IMR-90 (cell line): ENCODE results near the gene ZFAND6.

ENCODE experiments used
- CHD1 ChIP-seq: IDR thresholded peaks from 2 replicates; pipeline ENCODE4 v1.6.1; 2012; ENCODE audit warnings: low read depth, low read length, improper control_type of control experiment
- MAZ ChIP-seq: IDR thresholded peaks from 2 replicates; pipeline ENCODE4 v1.6.1; 2012; ENCODE audit warnings: low read depth, mild to moderate bottlenecking, low read length, improper control_type of control experiment, moderate library complexity, borderline replicate concordance
- POLR2A ChIP-seq: IDR thresholded peaks from 2 replicates; pipeline ENCODE4 v1.6.1; 2012; ENCODE audit warnings: mild to moderate bottlenecking, low read depth, low read length
- RFX5 ChIP-seq: IDR thresholded peaks from 2 replicates; pipeline ENCODE4 v1.8.0; 2012; ENCODE audit warnings: low read depth, mild to moderate bottlenecking, low read length, moderate library complexity
- SMC3 ChIP-seq: fragments of 150-350 bp; IDR thresholded peaks from 2 replicates; pipeline ENCODE4 v1.6.1; 2016; ENCODE audit warnings: low read depth, mild to moderate bottlenecking, antibody characterized with exemption, low read length, moderate library complexity
- TF ChIP-seq, protein P1 (sequence below): conservative IDR thresholded peaks from 2 replicates; pipeline ENCODE4 v1.5.1; 2012; ENCODE audit warnings: mild to moderate bottlenecking, low read depth, low read length, improper control_type of control experiment

GRCh38 chr15:80185152-80185551 lies 125.7 kb downstream of the ZFAND6 start:
- TF ChIP-seq SMC3 = no peak
- no peak for TF ChIP-seq POLR2A
- TF ChIP-seq, protein P1, sequence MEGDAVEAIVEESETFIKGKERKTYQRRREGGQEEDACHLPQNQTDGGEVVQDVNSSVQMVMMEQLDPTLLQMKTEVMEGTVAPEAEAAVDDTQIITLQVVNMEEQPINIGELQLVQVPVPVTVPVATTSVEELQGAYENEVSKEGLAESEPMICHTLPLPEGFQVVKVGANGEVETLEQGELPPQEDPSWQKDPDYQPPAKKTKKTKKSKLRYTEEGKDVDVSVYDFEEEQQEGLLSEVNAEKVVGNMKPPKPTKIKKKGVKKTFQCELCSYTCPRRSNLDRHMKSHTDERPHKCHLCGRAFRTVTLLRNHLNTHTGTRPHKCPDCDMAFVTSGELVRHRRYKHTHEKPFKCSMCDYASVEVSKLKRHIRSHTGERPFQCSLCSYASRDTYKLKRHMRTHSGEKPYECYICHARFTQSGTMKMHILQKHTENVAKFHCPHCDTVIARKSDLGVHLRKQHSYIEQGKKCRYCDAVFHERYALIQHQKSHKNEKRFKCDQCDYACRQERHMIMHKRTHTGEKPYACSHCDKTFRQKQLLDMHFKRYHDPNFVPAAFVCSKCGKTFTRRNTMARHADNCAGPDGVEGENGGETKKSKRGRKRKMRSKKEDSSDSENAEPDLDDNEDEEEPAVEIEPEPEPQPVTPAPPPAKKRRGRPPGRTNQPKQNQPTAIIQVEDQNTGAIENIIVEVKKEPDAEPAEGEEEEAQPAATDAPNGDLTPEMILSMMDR = no peak
- TF ChIP-seq RFX5 = no peak
- TF ChIP-seq MAZ = no peak
- no peak for TF ChIP-seq CHD1
